Colonic mucosa (tissue), 4 donors: Measurements from ENCODE around the gene PKD2. TPM values are rescaled to one million over a fixed set of nuclear protein-coding genes. Genes with fewer than 3 reads are reported as not detected.
"Not testable (repeated sequence)": the region's sequence is repeated elsewhere in the genome, so short reads cannot be mapped to it uniquely, and the experiment has no call there.

Experiments used
- DNase-seq: peaks from one replicate; pipeline ENCODE4 v3.0.0-alpha.2; 2020
- H3K27ac ChIP-seq: fragments of 200-600 bp; one replicate; pipeline ENCODE4 v1.8.0; 2021
- H3K27me3 ChIP-seq: fragments of 200-600 bp; one replicate; pipeline ENCODE4 v1.8.0; 2021
- H3K36me3 ChIP-seq: fragments of 200-600 bp; one replicate; pipeline ENCODE4 v1.8.0; 2021
- H3K4me1 ChIP-seq: fragments of 200-600 bp; one replicate; pipeline ENCODE4 v1.8.0; 2021; ENCODE audit warnings: mild to moderate bottlenecking
- H3K4me3 ChIP-seq: fragments of 200-600 bp; one replicate; pipeline ENCODE4 v1.8.0; 2021
- H3K9ac ChIP-seq, 2 donors: one replicate each; pipeline ENCODE4 v1.7.0; 2013; ENCODE audit warnings: control low read depth in 2 of 2, low read depth in 2 of 2, low read length in 2 of 2
- H3K9me3 ChIP-seq: fragments of 200-600 bp; one replicate; pipeline ENCODE4 v1.8.0; 2021
- intact Hi-C: fragments of 100-400 bp; cut with DNase I; formaldehyde crosslinking; loops from one replicate; pipeline ENCODE4 v1.14.1; 2022
- total RNA-seq, 2 donors: library from RNA; stranded (reverse); fragmentation: NEBNext Ultra II Directional in 1 of 2; extraction: Animal tissue kit (Norgen Biotek cat#: 25700) in 1 of 2; gene quantifications; one replicate each; pipeline ENCODE4 v1.2.1, GENCODE V29; 2021
- TF ChIP-seq, protein P1 (sequence below): fragments of 200-600 bp; IDR thresholded peaks from one replicate; pipeline ENCODE4 v1.8.0; 2022; ENCODE audit warnings: antibody characterized with exemption, mild to moderate bottlenecking
- donor health status: healthy.
- donor health status: DM: no; HTN: no; CAD: no.
- donor health status: DM: no; HTN: no; CAD: no.

PKD2 gene
- total RNA-seq, 2 donors from 2014 or later: 5.9 to 9.2 TPM

DNA sequence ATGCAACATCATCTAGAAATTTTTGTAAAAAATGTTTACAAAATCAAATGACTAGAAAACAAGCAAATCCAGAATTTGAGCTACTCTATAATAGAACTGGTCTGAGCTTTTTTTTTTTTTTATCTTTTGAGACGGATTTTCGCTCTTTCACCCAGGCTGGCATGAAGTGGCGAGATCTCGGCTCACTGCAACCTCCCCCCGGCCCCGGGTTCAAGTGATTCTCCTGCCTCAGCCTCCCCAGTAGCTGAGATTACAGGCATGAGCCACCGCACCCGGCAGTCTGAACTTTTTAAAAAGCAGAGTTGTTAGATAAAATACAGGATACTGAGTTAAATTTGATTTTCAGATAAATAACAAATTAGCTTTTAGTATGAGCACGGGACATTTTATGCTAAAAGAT lies 20.9 kb upstream of the PKD2 start:
- intact Hi-C loops: no loop called here
- H3K9ac ChIP-seq: no peak overlapping the region
- TF ChIP-seq, protein P1, sequence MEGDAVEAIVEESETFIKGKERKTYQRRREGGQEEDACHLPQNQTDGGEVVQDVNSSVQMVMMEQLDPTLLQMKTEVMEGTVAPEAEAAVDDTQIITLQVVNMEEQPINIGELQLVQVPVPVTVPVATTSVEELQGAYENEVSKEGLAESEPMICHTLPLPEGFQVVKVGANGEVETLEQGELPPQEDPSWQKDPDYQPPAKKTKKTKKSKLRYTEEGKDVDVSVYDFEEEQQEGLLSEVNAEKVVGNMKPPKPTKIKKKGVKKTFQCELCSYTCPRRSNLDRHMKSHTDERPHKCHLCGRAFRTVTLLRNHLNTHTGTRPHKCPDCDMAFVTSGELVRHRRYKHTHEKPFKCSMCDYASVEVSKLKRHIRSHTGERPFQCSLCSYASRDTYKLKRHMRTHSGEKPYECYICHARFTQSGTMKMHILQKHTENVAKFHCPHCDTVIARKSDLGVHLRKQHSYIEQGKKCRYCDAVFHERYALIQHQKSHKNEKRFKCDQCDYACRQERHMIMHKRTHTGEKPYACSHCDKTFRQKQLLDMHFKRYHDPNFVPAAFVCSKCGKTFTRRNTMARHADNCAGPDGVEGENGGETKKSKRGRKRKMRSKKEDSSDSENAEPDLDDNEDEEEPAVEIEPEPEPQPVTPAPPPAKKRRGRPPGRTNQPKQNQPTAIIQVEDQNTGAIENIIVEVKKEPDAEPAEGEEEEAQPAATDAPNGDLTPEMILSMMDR: no peak
- no peak overlapping the region for H3K27ac ChIP-seq
- no peak for DNase-seq
- H3K9me3 ChIP-seq: no peaks in the 10 kb centered on the region
- no peak overlapping the region for H3K4me3 ChIP-seq
- no peaks in the 10 kb centered on the region for H3K4me1 ChIP-seq
- H3K27me3 ChIP-seq: no peaks in the 10 kb centered on the region
- no peaks in the 10 kb centered on the region for H3K36me3 ChIP-seq

DNA sequence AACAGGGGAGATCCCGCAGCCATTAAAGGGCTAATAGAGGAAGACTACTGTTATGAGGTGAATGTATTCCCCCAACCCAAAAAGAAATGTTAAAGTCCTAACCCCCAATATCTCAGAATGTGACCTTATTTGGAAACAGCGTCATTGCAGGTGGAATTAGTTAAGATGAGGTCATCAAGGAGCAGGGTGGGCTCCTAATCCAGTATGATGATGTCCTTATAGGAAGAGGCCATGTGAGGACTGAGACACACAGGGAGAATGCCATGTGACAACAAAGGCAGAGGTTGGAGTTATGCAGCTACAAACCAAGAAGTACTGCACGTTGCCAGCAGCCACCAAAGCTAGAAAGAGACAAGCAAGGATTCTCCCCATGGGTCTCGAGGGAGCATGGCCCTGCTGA lies 17.7 kb upstream of the PKD2 start:
- DNase-seq: no peak
- H3K36me3 ChIP-seq: no peaks in the 10 kb centered on the region
- intact Hi-C loops: no loop called here
- no peaks in the 10 kb centered on the region for H3K9me3 ChIP-seq
- no peak overlapping the region for H3K9ac ChIP-seq
- no peak overlapping the region for H3K4me3 ChIP-seq
- TF ChIP-seq, protein P1: no peak
- no peaks in the 10 kb centered on the region for H3K27me3 ChIP-seq
- no peaks in the 10 kb centered on the region for H3K4me1 ChIP-seq
- no peak overlapping the region for H3K27ac ChIP-seq

DNA sequence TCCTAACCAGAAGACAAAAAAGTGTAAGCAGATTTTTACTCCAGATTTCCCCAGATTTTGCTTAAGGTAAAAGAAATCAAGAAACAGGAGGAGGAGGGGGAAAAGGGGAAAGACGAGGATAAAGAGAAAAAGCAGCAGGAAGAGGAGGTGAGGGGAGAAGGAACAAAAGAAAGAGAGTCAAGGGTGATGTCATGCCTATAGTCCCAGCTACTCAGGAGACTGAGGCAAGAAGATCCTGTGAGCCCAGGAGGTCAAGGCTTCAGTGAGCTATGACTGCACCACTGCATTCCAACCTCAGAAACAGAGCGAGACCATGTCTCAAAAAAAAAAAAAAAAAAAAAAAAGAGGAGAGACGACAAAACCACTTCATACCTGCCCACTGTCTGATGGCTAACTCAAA lies 12.0 kb upstream of the PKD2 start:
- Histone ChIP-seq H3K9me3 (no peaks in the 10 kb centered on the region), H3K27me3 (no peaks in the 10 kb centered on the region), H3K4me1 (no peaks in the 10 kb centered on the region), H3K4me3 (no peak overlapping the region), H3K27ac (no peak overlapping the region), H3K36me3 (no peaks in the 10 kb centered on the region), H3K9ac (no peak overlapping the region)
- no peak for DNase-seq
- intact Hi-C loops: no loop called here
- TF ChIP-seq, protein P1: no peak

DNA sequence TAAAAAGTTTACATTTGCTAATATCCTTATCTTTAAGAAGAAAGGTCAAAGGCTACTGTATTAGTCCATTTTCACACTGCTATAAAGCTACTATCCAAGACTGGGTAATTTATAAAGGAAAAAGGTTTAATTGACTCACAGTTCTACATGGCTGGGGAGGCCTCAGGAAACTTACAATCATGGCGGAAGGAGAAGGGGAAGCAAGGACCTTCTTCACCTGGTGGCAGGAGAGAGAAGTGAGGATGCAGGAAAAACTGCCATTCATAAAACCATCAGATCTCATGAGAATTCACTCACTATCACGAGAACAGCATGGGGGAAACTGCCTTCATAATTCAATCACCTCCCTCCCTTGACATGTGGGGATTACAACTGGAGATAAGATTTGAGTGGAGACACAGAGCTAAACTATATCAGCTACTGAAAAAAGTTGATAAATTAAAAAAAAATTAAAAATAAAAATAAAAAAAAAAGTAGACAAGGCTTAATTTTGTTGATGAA lies 8.2 kb upstream of the PKD2 start:
- H3K36me3 ChIP-seq, H3K4me1 ChIP-seq, H3K9ac ChIP-seq, H3K4me3 ChIP-seq, H3K27ac ChIP-seq, intact Hi-C loops, H3K9me3 ChIP-seq, DNase-seq, H3K27me3 ChIP-seq: not testable (repeated sequence)

DNA sequence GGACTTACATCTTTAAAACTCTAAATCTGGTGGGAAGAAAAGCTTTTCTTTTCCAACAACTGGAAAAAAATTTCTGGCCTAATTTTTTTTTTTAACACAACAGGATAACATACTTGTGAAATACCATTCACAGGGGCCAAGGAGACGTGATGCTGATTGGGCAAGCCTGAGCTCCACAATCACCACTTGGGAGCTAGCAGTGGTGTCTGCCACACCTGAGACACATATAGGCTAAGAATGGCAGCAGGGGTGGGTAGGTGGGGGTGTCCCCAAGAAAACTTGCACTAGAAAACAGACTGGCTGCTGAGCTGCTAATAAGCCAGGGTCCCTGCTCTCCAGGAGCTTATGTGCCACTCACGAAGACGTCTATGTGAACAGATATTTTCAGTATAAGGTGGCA lies 5.6 kb upstream of the PKD2 start:
- Histone ChIP-seq H3K27ac (no peak overlapping the region), H3K9me3 (no peaks in the 10 kb centered on the region), H3K4me3 (no peak overlapping the region), H3K36me3 (no peaks in the 10 kb centered on the region), H3K4me1 (no peaks in the 10 kb centered on the region), H3K27me3 (no peaks in the 10 kb centered on the region), H3K9ac (no peak overlapping the region)
- no peak for DNase-seq
- intact Hi-C loops: no loop called here
- TF ChIP-seq, protein P1: no peak

DNA sequence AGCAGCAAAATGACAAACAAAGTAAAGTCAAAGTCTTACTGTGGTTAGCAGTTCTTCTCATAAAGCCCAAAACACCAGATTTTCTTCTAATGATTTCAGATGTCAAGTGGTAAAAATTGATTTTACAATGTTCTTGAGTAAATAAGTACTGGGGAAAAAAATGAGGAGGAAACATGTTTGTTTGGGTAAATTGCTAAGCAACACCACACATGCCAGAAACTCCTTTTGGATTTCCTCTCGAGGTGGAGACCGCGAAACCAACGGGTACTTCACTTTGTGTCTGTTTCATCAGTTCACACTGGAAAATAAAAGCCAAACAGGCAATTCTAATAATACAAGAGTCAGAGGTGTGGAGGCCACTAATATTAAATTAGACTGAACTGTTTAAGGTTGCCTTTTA lies 4.6 kb upstream of the PKD2 start:
- TF ChIP-seq, protein P1: no peak
- no peaks in the 10 kb centered on the region for H3K9me3 ChIP-seq
- H3K27ac ChIP-seq: no peak overlapping the region
- no peak overlapping the region for H3K9ac ChIP-seq
- intact Hi-C loops: no loop called here
- H3K27me3 ChIP-seq: no peaks in the 10 kb centered on the region
- DNase-seq: no peak
- H3K36me3 ChIP-seq: no peaks in the 10 kb centered on the region
- H3K4me1 ChIP-seq: no peaks in the 10 kb centered on the region
- no peak overlapping the region for H3K4me3 ChIP-seq
